22Rv1 (cell line): ENCODE results near the gene NPTX1.

Experiments used
- H3K27ac ChIP-seq: fragments of 450-650 bp; 2 replicates; pipeline ENCODE4 v1.5.1; 2017
- ZFX ChIP-seq: fragments of 450-650 bp; IDR thresholded peaks from 2 replicates; pipeline ENCODE4 v1.6.1; 2017; ENCODE audit warnings: antibody characterized with exemption, borderline replicate concordance
- TF ChIP-seq, protein P1 (sequence below): fragments of 450-650 bp; IDR thresholded peaks from 2 replicates; pipeline ENCODE4 v1.5.1; 2017; ENCODE audit warnings: mild to moderate bottlenecking

NPTX1 gene

GRCh38 chr17:80441598-80442322 lies 34.6 kb downstream of the NPTX1 start:
- no peak for TF ChIP-seq ZFX
- TF ChIP-seq, protein P1, sequence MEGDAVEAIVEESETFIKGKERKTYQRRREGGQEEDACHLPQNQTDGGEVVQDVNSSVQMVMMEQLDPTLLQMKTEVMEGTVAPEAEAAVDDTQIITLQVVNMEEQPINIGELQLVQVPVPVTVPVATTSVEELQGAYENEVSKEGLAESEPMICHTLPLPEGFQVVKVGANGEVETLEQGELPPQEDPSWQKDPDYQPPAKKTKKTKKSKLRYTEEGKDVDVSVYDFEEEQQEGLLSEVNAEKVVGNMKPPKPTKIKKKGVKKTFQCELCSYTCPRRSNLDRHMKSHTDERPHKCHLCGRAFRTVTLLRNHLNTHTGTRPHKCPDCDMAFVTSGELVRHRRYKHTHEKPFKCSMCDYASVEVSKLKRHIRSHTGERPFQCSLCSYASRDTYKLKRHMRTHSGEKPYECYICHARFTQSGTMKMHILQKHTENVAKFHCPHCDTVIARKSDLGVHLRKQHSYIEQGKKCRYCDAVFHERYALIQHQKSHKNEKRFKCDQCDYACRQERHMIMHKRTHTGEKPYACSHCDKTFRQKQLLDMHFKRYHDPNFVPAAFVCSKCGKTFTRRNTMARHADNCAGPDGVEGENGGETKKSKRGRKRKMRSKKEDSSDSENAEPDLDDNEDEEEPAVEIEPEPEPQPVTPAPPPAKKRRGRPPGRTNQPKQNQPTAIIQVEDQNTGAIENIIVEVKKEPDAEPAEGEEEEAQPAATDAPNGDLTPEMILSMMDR, result no peak

DNA sequence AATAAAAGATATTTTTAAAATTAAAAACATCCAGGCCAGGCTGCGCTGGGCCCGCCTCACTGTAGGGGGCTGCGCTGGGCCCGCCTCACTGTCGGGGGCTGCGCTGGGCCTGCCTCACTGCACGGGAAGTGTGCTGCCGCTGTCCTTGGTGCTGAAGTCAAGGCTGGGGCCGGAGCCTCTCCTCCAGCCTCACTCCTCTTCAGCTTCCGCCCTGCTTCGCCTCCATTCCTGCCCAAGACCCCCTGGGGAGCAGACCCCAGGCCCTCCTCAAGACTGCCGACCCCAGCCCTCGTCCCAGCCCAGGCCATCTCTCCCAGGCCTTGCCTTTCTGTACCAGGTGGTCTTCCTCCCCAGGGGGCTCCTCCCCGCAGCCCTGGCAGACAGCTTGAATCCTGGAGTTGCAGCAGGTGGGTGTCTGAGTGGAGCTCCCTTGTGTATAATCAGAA lies 35.3 kb downstream of the NPTX1 start:
- TF ChIP-seq ZFX, result no peak
- TF ChIP-seq, protein P1, result no peak
- H3K27ac ChIP-seq, result no peak overlapping the region

More at GRCh38 chr17:80441598-80442322, 34.6 kb downstream of the NPTX1 start:
- no peak overlapping the region for H3K27ac ChIP-seq

DNA sequence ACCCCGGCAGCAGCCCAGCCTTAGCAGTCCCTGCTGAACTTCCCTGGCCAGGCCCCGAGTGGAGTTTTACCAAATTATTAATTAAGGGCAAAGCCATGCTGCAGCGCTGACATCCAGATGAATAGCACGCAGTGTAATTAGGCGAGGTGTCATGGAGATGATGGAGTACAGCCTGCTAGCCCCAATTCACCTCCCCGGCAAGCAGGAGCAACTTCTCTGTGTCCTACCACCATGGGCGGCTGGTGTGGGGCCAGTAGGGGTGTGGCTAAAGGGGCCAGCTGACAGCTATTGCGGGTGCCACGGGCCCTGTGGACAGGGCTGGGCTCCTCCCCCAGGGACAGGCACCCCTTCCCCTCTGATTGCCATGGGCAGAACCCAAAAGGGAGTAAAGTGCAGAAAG lies 36.9 kb downstream of the NPTX1 start:
- TF ChIP-seq, protein P1, result no peak
- no peak for TF ChIP-seq ZFX
- H3K27ac ChIP-seq, result no peak overlapping the region

- no peak overlapping the region for H3K27ac ChIP-seq
- TF ChIP-seq, protein P1, result no peak
- TF ChIP-seq ZFX, result no peak
Measured at GRCh38 chr17:80438806-80439205, 37.6 kb downstream of the NPTX1 start.

DNA sequence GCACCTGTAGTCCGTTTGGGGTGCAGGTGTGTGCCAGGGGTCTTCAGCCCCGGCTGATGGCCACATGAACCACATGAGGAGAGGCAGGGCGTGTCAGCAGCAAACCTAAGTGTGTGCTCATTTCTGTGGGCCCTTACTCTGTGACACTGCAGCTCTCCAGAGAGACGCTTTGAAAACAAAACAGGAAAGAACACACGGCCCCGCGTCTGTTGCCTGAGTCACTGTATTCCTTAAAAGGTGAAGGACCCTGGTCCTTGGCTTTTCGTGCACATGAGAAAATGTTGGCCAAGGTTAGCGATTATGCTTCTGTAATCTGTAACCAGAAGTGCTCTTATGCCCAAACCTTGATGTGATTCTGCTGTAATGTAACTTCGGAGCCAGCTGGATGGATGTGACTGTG lies 38.9 kb downstream of the NPTX1 start:
- TF ChIP-seq, protein P1, result no peak
- TF ChIP-seq ZFX, result no peak
- H3K27ac ChIP-seq, result no peak overlapping the region

DNA sequence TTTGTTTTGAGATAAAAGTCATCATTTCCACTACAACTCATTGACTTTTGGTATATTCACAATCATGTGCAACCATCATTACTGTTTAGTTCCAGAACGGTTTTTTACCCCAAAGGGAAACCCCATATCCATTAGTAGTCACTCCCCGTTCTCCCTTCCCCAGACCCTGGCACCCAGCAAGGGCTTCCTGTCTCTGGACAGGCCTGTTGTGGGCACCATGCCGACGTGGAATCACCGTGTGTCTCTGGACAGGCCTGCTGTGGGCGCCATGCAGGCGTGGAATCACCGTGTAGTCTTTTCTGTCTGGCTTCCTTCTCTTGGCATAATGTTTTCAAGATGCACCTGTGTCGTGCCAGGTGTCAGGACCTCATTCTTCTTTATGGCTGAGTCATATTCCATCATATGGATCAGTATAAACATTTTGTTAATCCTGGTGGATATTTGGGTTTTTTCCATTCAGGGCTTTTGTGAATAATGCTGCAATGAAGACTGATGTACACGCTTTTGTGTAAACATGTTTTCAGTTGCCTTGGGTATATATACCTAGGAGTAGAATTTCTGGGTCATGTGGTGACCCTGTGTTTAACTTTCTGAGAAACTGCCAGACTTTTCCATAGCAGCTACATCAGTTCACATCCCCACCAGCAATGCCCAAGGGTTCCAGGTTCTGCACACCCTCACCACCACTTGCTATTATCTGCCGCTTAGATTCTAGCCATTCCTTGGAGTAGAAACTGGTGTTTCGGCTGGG lies 42.3 kb downstream of the NPTX1 start:
- no peak for TF ChIP-seq ZFX
- TF ChIP-seq, protein P1, result no peak
- H3K27ac ChIP-seq, result no peak overlapping the region

- no peak for TF ChIP-seq ZFX
- TF ChIP-seq, protein P1, result no peak
- H3K27ac ChIP-seq, result no peak overlapping the region
Measured at GRCh38 chr17:80432961-80433550, 43.4 kb downstream of the NPTX1 start.
